ENCODE measurements around the gene CALCOCO1.

The CALCOCO1 gene

GRCh38 chr12:53710091-53710490 is 17.2 kb downstream of the CALCOCO1 start:
- Histone ChIP-seq H3K9me3 (ENCODE audit: control insufficient read depth in 1 of 2, low read length in 2 of 2) (no peaks in the 10 kb centered on the region), H3K4me3 (ENCODE audit: low read depth in 1 of 2, low read length in 2 of 2) (no peak overlapping the region), H3K27ac (ENCODE audit: low read length) (no peak overlapping the region), H3K27me3 (ENCODE audit: low read depth, low read length) (no peaks in the 10 kb centered on the region), H3K4me1 (ENCODE audit: control insufficient read depth in 1 of 2, insufficient read depth in 2 of 2, low read length in 2 of 2) (no peaks in the 10 kb centered on the region), H3K36me3 (ENCODE audit: control insufficient read depth in 1 of 2, insufficient read depth in 2 of 2, low read length in 2 of 2) (peaks cover 24 to 40% of the 10 kb centered on the region in 2 donors)

- no peaks in the 10 kb centered on the region for H3K4me1 ChIP-seq (ENCODE audit: control insufficient read depth in 1 of 2, insufficient read depth in 2 of 2, low read length in 2 of 2)
- peaks cover 20 to 36% of the 10 kb centered on the region in 2 donors for H3K36me3 ChIP-seq (ENCODE audit: control insufficient read depth in 1 of 2, insufficient read depth in 2 of 2, low read length in 2 of 2)
- no peak overlapping the region for H3K4me3 ChIP-seq (ENCODE audit: low read depth in 1 of 2, low read length in 2 of 2)
- H3K27ac ChIP-seq (ENCODE audit: low read length): no peak overlapping the region
- H3K9me3 ChIP-seq (ENCODE audit: control insufficient read depth in 1 of 2, low read length in 2 of 2): no peaks in the 10 kb centered on the region
- H3K27me3 ChIP-seq (ENCODE audit: low read depth, low read length): no peaks in the 10 kb centered on the region
These were observed 17.6 kb downstream of the CALCOCO1 start for GRCh38 chr12:53709671-53710070.

GRCh38 chr12:53706080-53706479 is 21.2 kb downstream of the CALCOCO1 start:
- peaks cover 3% of the 10 kb centered on the region for H3K27me3 ChIP-seq (ENCODE audit: low read depth, low read length)
- H3K36me3 ChIP-seq (ENCODE audit: control insufficient read depth in 1 of 2, insufficient read depth in 2 of 2, low read length in 2 of 2): peaks cover 0 to under 1% of the 10 kb centered on the region in 2 donors
- H3K4me3 ChIP-seq (ENCODE audit: low read depth in 1 of 2, low read length in 2 of 2): no peak overlapping the region

GRCh38 chr12:53703756-53704155 is 23.5 kb downstream of the CALCOCO1 start:
- H3K4me1 ChIP-seq (ENCODE audit: control insufficient read depth in 1 of 2, insufficient read depth in 2 of 2, low read length in 2 of 2): no peaks in the 10 kb centered on the region
- no peak overlapping the region for H3K27ac ChIP-seq (ENCODE audit: low read length)
- H3K4me3 ChIP-seq (ENCODE audit: low read depth in 1 of 2, low read length in 2 of 2): no peak overlapping the region
- peaks cover 17% of the 10 kb centered on the region for H3K27me3 ChIP-seq (ENCODE audit: low read depth, low read length)
- no peaks in the 10 kb centered on the region for H3K9me3 ChIP-seq (ENCODE audit: control insufficient read depth in 1 of 2, low read length in 2 of 2)
- H3K36me3 ChIP-seq (ENCODE audit: control insufficient read depth in 1 of 2, insufficient read depth in 2 of 2, low read length in 2 of 2): no peaks in the 10 kb centered on the region

More at GRCh38 chr12:53706080-53706479, 21.2 kb downstream of the CALCOCO1 start:
- Histone ChIP-seq H3K4me1 (ENCODE audit: control insufficient read depth in 1 of 2, insufficient read depth in 2 of 2, low read length in 2 of 2) (no peaks in the 10 kb centered on the region), H3K27ac (ENCODE audit: low read length) (no peak overlapping the region), H3K9me3 (ENCODE audit: control insufficient read depth in 1 of 2, low read length in 2 of 2) (no peaks in the 10 kb centered on the region)

GRCh38 chr12:53701518-53702264 is 25.6 kb downstream of the CALCOCO1 start:
- no peak overlapping the region for H3K4me3 ChIP-seq (ENCODE audit: low read depth in 1 of 2, low read length in 2 of 2)
- H3K27me3 ChIP-seq (ENCODE audit: low read depth, low read length): peaks cover 29% of the 10 kb centered on the region
- H3K27ac ChIP-seq (ENCODE audit: low read length): no peak overlapping the region
- H3K36me3 ChIP-seq (ENCODE audit: control insufficient read depth in 1 of 2, insufficient read depth in 2 of 2, low read length in 2 of 2): no peaks in the 10 kb centered on the region
- peaks cover 0 to 1% of the 10 kb centered on the region in 2 donors for H3K4me1 ChIP-seq (ENCODE audit: control insufficient read depth in 1 of 2, insufficient read depth in 2 of 2, low read length in 2 of 2)
- no peaks in the 10 kb centered on the region for H3K9me3 ChIP-seq (ENCODE audit: control insufficient read depth in 1 of 2, low read length in 2 of 2)

GRCh38 chr12:53700567-53700966 is 26.7 kb downstream of the CALCOCO1 start:
- Histone ChIP-seq H3K4me3 (ENCODE audit: low read depth in 1 of 2, low read length in 2 of 2) (no peak overlapping the region), H3K27ac (ENCODE audit: low read length) (no peak overlapping the region), H3K9me3 (ENCODE audit: control insufficient read depth in 1 of 2, low read length in 2 of 2) (no peaks in the 10 kb centered on the region), H3K27me3 (ENCODE audit: low read depth, low read length) (peaks cover 39% of the 10 kb centered on the region), H3K4me1 (ENCODE audit: control insufficient read depth in 1 of 2, insufficient read depth in 2 of 2, low read length in 2 of 2) (peaks cover 3 to 13% of the 10 kb centered on the region in 2 donors), H3K36me3 (ENCODE audit: control insufficient read depth in 1 of 2, insufficient read depth in 2 of 2, low read length in 2 of 2) (no peaks in the 10 kb centered on the region)

GRCh38 chr12:53699678-53700025 is 27.6 kb downstream of the CALCOCO1 start:
- Histone ChIP-seq H3K9me3 (ENCODE audit: control insufficient read depth in 1 of 2, low read length in 2 of 2) (no peaks in the 10 kb centered on the region), H3K27me3 (ENCODE audit: low read depth, low read length) (peaks cover 47% of the 10 kb centered on the region), H3K36me3 (ENCODE audit: control insufficient read depth in 1 of 2, insufficient read depth in 2 of 2, low read length in 2 of 2) (no peaks in the 10 kb centered on the region), H3K4me1 (ENCODE audit: control insufficient read depth in 1 of 2, insufficient read depth in 2 of 2, low read length in 2 of 2) (peaks cover 3 to 22% of the 10 kb centered on the region in 2 donors), H3K4me3 (ENCODE audit: low read depth in 1 of 2, low read length in 2 of 2) (no peak overlapping the region), H3K27ac (ENCODE audit: low read length) (no peak overlapping the region)

GRCh38 chr12:53698948-53699677 is 28.1 kb downstream of the CALCOCO1 start:
- H3K27me3 ChIP-seq (ENCODE audit: low read depth, low read length): peaks cover 52% of the 10 kb centered on the region
- H3K27ac ChIP-seq (ENCODE audit: low read length): no peak overlapping the region

GRCh38 chr12:53696655-53697331 is 30.5 kb downstream of the CALCOCO1 start:
- Histone ChIP-seq H3K4me1 (ENCODE audit: control insufficient read depth in 1 of 2, insufficient read depth in 2 of 2, low read length in 2 of 2) (peaks cover 3 to 23% of the 10 kb centered on the region in 2 donors), H3K9me3 (ENCODE audit: control insufficient read depth in 1 of 2, low read length in 2 of 2) (no peaks in the 10 kb centered on the region), H3K4me3 (ENCODE audit: low read depth in 1 of 2, low read length in 2 of 2) (peak overlapping the region; percentile 35 to 44), H3K27me3 (ENCODE audit: low read depth, low read length) (peaks cover 59% of the 10 kb centered on the region), H3K27ac (ENCODE audit: low read length) (no peak overlapping the region), H3K36me3 (ENCODE audit: control insufficient read depth in 1 of 2, insufficient read depth in 2 of 2, low read length in 2 of 2) (no peaks in the 10 kb centered on the region)

More at GRCh38 chr12:53698948-53699677, 28.1 kb downstream of the CALCOCO1 start:
- H3K4me1 ChIP-seq (ENCODE audit: control insufficient read depth in 1 of 2, insufficient read depth in 2 of 2, low read length in 2 of 2): peaks cover 3 to 23% of the 10 kb centered on the region in 2 donors
- no peak overlapping the region for H3K4me3 ChIP-seq (ENCODE audit: low read depth in 1 of 2, low read length in 2 of 2)
- no peaks in the 10 kb centered on the region for H3K9me3 ChIP-seq (ENCODE audit: control insufficient read depth in 1 of 2, low read length in 2 of 2)
- no peaks in the 10 kb centered on the region for H3K36me3 ChIP-seq (ENCODE audit: control insufficient read depth in 1 of 2, insufficient read depth in 2 of 2, low read length in 2 of 2)

GRCh38 chr12:53696285-53696654 is 31.0 kb downstream of the CALCOCO1 start:
- Histone ChIP-seq H3K36me3 (ENCODE audit: control insufficient read depth in 1 of 2, insufficient read depth in 2 of 2, low read length in 2 of 2) (no peaks in the 10 kb centered on the region), H3K27ac (ENCODE audit: low read length) (no peak overlapping the region), H3K27me3 (ENCODE audit: low read depth, low read length) (peaks cover 56% of the 10 kb centered on the region), H3K9me3 (ENCODE audit: control insufficient read depth in 1 of 2, low read length in 2 of 2) (no peaks in the 10 kb centered on the region), H3K4me3 (ENCODE audit: low read depth in 1 of 2, low read length in 2 of 2) (peak overlapping the region; percentile 35 to 44), H3K4me1 (ENCODE audit: control insufficient read depth in 1 of 2, insufficient read depth in 2 of 2, low read length in 2 of 2) (peaks cover 3 to 23% of the 10 kb centered on the region in 2 donors)
